Parathyroid adenoma (tissue), 2 donors: ENCODE data around the gene GRAMD4.

ENCODE experiments used
- H2AFZ ChIP-seq: fragments of 300-600 bp; sonication (generic); one replicate; pipeline ENCODE4 v1.7.0; 2017; ENCODE audit warnings: antibody characterized with exemption, mild to moderate bottlenecking
- H3K27ac ChIP-seq: fragments of 300-600 bp; sonication (generic); one replicate; pipeline ENCODE4 v1.7.0; 2017
- H3K27me3 ChIP-seq: fragments of 300-600 bp; sonication (generic); one replicate; pipeline ENCODE4 v1.7.0; 2017; ENCODE audit warnings: low read length; ENCODE audit not compliant: control insufficient read depth, insufficient read depth
- H3K36me3 ChIP-seq: fragments of 300-600 bp; sonication (generic); one replicate; pipeline ENCODE4 v1.7.0; 2017; ENCODE audit warnings: low read length; ENCODE audit not compliant: control insufficient read depth, insufficient read depth
- H3K4me1 ChIP-seq: fragments of 300-600 bp; sonication (generic); one replicate; pipeline ENCODE4 v1.7.0; 2017; ENCODE audit warnings: control low read depth
- H3K4me2 ChIP-seq: fragments of 300-600 bp; sonication (generic); one replicate; pipeline ENCODE4 v1.7.0; 2017; ENCODE audit warnings: low read length
- H3K4me3 ChIP-seq: fragments of 300-600 bp; sonication (generic); one replicate; pipeline ENCODE4 v1.7.0; 2017; ENCODE audit warnings: low read depth, low read length
- H3K79me2 ChIP-seq: fragments of 300-600 bp; sonication (generic); one replicate; pipeline ENCODE4 v1.7.0; 2017; ENCODE audit warnings: control low read depth
- H3K9ac ChIP-seq: fragments of 300-600 bp; sonication (generic); one replicate; pipeline ENCODE4 v1.7.0; 2017; ENCODE audit warnings: mild to moderate bottlenecking
- H3K9me3 ChIP-seq: fragments of 300-600 bp; sonication (generic); one replicate; pipeline ENCODE4 v1.7.0; 2017; ENCODE audit warnings: low read length; ENCODE audit not compliant: control insufficient read depth
- TF ChIP-seq, protein P1 (sequence below): fragments of 300-600 bp; sonication (generic); IDR thresholded peaks from one replicate; pipeline ENCODE4 v1.7.0; 2017; ENCODE audit warnings: antibody characterized with exemption, mild to moderate bottlenecking
- donor health status: primary hyperparathyroidism.

GRAMD4 gene

DNA sequence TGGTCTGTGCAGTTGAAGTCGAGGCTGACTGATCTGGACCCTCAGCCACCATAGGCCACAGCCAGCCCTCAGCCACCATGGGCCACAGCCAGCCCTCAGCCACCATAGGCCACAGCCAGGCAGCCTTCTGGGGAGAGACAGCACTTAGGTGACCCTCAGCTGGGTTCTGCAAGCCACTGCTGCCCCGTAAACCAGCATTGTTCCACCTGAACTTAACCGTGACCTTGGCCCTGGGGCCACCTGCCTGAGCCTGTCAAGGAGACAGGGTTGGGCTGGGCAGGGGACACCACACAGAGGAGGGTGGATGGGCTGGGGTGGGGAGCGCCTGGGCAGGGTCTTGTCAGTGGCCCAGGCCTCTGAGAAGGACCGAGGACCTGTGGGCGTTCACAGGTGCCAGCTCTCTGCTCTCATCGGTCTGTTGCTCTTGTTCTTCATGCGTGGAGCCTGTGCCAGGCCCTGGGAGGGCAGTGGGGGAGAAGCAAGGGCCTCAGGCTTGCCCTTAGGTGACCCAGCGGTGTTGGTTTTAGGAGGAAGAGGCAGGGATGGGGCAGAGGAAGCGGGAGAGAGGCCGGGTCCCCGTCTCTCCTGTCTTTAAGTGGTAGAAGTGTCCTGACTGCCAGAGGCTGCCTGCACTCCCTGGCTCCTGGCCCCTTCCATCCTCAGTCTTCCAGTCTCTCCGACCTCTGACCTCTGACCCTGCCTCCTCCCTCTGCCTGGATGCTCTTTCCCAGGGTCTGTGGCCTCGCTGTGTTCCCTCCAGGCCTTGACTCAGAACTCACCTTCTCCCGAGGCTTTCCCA is 36.9 kb downstream of the GRAMD4 start:
- no peaks in the 10 kb centered on the region for H3K9me3 ChIP-seq
- peaks cover 4% of the 10 kb centered on the region for H3K4me1 ChIP-seq
- H3K4me3 ChIP-seq = no peak overlapping the region
- TF ChIP-seq, protein P1, sequence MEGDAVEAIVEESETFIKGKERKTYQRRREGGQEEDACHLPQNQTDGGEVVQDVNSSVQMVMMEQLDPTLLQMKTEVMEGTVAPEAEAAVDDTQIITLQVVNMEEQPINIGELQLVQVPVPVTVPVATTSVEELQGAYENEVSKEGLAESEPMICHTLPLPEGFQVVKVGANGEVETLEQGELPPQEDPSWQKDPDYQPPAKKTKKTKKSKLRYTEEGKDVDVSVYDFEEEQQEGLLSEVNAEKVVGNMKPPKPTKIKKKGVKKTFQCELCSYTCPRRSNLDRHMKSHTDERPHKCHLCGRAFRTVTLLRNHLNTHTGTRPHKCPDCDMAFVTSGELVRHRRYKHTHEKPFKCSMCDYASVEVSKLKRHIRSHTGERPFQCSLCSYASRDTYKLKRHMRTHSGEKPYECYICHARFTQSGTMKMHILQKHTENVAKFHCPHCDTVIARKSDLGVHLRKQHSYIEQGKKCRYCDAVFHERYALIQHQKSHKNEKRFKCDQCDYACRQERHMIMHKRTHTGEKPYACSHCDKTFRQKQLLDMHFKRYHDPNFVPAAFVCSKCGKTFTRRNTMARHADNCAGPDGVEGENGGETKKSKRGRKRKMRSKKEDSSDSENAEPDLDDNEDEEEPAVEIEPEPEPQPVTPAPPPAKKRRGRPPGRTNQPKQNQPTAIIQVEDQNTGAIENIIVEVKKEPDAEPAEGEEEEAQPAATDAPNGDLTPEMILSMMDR = no peak
- no peak overlapping the region for H3K4me2 ChIP-seq
- H2AFZ ChIP-seq = no peak overlapping the region
- no peaks in the 10 kb centered on the region for H3K27me3 ChIP-seq
- H3K36me3 ChIP-seq = no peaks in the 10 kb centered on the region
- H3K9ac ChIP-seq = no peak overlapping the region
- H3K27ac ChIP-seq = no peak overlapping the region
- H3K79me2 ChIP-seq = no peaks in the 10 kb centered on the region

DNA sequence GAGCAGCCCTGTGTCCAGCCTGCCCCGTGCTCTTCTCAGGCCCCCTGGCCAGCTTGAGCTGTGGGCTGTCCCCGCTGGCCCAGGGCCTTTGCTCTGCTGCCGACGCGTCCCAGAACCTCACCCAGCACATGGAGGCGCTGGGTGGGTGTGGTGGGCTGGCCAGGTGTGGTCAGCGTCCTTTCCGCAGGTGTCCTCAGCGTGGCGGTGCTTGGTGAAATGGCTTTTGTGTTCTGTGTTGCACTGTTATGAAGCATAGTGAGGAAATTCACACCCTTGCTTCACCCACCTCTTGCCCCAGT is 37.4 kb downstream of the GRAMD4 start:
- Histone ChIP-seq H3K36me3 (no peaks in the 10 kb centered on the region), H3K9me3 (no peaks in the 10 kb centered on the region), H3K9ac (no peak overlapping the region), H3K79me2 (no peaks in the 10 kb centered on the region), H3K4me3 (no peak overlapping the region), H3K27ac (no peak overlapping the region), H3K27me3 (no peaks in the 10 kb centered on the region), H2AFZ (no peak overlapping the region), H3K4me2 (no peak overlapping the region), H3K4me1 (peaks cover 4% of the 10 kb centered on the region)
- TF ChIP-seq, protein P1 = no peak

DNA sequence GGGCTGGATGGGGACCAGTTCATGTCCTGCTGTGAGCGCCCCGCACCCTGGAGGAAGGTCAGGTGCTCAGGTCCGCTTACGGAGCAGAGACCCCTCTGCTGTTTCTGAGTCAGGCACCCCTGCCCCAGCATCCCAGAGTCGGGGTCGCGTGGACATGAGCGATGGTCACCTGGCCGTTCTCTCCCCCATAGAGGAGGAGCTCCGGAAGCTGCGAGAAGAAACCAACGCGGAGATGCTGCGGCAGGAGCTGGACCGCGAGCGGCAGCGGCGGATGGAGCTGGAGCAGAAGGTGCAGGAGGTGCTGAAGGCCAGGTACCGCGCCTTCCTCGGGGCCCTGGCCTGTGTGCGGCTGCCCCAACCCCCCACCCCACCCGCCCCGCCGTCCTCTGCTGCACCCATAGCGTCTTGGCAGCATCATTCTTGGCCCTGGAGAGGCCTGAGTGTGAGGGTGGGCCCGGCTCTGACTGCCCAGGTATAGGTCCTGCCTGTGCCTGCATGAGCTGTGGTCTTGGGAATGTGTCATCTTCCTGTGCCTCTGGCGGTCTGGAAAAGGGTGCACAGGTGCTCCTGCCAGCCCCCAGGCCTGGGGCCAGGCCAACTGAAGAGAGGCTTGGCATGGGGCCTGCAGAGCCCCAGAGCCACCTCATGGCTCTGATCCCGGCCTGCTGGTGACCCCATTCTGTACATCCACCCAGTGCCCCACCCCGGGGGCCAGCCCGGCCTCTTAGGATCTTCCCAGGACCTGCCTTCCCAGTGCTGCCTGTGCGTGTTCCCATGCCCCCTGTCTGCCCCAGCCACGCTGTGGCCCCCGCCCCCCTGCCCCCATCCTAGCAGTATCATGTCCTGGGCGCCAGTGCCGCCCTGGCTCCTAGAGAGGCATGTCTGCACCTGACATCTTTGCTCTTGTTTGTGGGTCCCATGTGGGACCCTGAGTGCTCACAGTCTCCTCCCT is 38.1 kb downstream of the GRAMD4 start:
- Histone ChIP-seq H3K4me3 (no peak overlapping the region), H3K27ac (no peak overlapping the region), H3K36me3 (no peaks in the 10 kb centered on the region), H3K9ac (no peak overlapping the region), H3K4me2 (no peak overlapping the region), H3K79me2 (no peaks in the 10 kb centered on the region), H2AFZ (no peak overlapping the region), H3K27me3 (no peaks in the 10 kb centered on the region), H3K9me3 (no peaks in the 10 kb centered on the region), H3K4me1 (peaks cover 4% of the 10 kb centered on the region)
- TF ChIP-seq, protein P1 = no peak

DNA sequence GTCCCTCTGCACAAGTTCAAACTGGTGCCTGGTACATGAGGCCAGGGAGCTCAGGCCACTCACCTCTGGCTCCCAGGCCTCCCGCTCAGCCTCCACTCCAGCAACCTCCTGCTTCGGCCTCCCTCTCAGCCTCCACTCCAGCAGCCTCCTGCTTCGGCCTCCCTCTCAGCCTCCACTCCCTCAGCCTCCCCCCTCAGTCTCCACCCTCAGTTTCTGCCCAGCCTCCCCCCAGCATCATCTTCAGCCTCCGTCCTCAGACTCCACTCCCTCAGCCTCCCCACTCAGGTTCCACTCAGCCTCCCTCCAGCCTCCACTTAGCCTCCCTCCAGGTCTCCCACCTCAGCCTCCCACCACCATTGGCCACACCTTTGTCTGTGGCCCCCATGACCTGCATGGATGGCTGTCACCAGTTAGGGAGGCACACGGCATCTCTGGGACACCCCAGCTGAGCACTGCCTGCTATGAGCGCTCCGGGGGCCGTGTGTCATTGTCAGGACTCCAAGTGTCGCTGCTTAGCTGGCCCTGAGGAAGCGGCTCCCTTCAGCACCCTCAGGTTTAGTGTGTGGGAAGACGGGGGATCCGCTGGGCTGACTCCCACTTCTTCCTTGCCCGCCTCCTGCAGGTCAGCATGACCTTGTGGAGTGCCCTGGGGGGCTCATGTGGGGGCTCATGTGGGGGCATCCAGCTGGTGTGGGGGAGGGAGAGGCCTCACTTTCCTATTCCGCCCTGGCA is 39.0 kb downstream of the GRAMD4 start:
- Histone ChIP-seq H2AFZ (no peak overlapping the region), H3K9ac (no peak overlapping the region), H3K27ac (no peak overlapping the region), H3K4me3 (no peak overlapping the region), H3K4me1 (peaks cover 4% of the 10 kb centered on the region), H3K27me3 (no peaks in the 10 kb centered on the region), H3K36me3 (no peaks in the 10 kb centered on the region), H3K4me2 (no peak overlapping the region), H3K9me3 (no peaks in the 10 kb centered on the region), H3K79me2 (no peaks in the 10 kb centered on the region)
- TF ChIP-seq, protein P1 = no peak
